ENCODE data around the gene UCP3. TPM values are rescaled to one million over a fixed set of nuclear protein-coding genes. Genes with fewer than 3 reads are reported as not detected.

Gene UCP3
- polyA plus RNA-seq, 4 donors: 0.54 to 1.3 (median 0.86) TPM

DNA sequence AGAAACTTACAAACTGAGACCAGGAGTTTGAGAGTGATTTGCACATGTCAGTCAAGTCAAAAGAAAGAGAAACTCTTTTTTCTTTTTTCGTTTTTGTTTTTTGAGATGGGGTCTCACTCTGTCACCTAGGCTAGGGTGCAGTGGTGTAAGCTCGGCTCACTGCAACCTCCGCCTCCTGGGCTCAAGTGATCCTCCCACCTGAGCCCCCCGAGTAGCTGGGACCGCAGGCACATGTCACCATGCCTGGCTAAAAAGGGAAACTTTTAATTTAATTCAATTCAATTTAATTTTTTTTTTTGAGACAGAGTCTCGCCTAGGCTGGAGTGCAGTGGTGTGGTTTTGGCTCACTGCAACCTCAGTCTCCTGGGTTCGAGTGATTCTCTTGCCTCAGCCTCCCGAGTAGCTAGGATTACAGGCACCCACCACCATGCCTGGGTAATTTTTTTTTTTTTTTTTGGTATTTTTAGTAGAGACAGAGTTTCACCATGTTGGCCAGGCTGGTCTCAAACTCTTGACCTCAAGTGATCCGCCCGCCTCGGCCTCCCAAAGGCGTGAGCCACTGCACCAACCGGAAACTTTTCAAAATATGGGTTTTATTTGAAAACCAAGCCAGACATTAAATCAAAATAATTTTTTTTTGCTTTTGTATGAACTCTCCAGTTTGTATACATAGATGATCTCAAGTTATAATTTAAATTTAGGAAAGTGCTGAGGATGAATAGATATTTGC is 9.9 kb downstream of the UCP3 start:
- FAIRE-seq: no peak
- H3K9me3 ChIP-seq (ENCODE audit: control insufficient read depth in 2 of 2, insufficient read depth in 1 of 2, low read depth in 1 of 2, low read length in 1 of 2): no peaks in the 10 kb centered on the region
- 90 to 94% (median 91%) methylated on average over 13 of the region's 13 CpGs for WGBS, 3 donors
- peaks cover 0 to 19% (median 3%) of the 10 kb centered on the region in 3 donors for H3K36me3 ChIP-seq (ENCODE audit: control insufficient read depth in 3 of 3, insufficient read depth in 2 of 3, low read depth in 1 of 3, low read length in 3 of 3)
- no peaks in the 10 kb centered on the region for H3K4me1 ChIP-seq (ENCODE audit: control insufficient read depth in 3 of 3, insufficient read depth in 2 of 3, low read depth in 1 of 3, low read length in 2 of 3)
- no peaks in the 10 kb centered on the region for H3K27me3 ChIP-seq (ENCODE audit: control insufficient read depth in 3 of 3, insufficient read depth in 3 of 3, low read length in 3 of 3)
- H3K4me3 ChIP-seq (ENCODE audit: low read depth in 1 of 3, low read length in 3 of 3): no peak overlapping the region
- DNase-seq: no peak
- H3K27ac ChIP-seq (ENCODE audit: low read depth in 1 of 3, low read length in 2 of 3): no peak overlapping the region

DNA sequence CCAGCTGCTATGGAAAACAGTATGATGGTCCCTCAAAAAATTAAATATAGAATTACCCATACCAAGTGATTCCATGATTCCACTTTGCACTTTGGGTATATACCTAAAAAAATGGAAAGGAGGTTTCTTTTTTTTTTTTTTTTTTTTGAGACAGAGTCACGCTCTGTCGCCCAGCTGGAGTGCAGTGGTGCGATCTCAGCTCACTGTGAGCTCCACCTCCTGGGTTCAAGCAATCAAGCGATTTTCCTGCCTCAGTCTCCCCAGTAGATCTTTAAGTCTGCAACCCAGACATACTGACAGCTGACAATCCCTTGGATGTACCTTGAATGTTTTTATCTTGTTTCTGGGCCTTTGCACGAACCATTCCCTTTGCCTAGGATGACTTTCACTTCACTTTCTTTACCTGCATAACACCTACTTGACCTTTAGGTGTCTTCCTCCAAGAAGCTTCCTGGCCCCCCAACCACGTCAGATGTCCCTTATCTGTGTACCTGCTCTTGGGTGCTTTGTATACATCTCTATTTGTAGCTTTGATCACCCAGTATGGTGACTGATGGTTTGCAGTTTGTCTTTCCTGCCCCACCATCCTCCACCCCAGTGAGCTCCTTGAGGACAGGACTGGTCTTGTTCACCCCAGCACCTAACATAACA is 11.6 kb downstream of the UCP3 start:
- Histone ChIP-seq H3K27ac (ENCODE audit: low read depth in 1 of 3, low read length in 2 of 3) (no peak overlapping the region), H3K4me3 (ENCODE audit: low read depth in 1 of 3, low read length in 3 of 3) (no peak overlapping the region), H3K27me3 (ENCODE audit: control insufficient read depth in 3 of 3, insufficient read depth in 3 of 3, low read length in 3 of 3) (no peaks in the 10 kb centered on the region), H3K9me3 (ENCODE audit: control insufficient read depth in 2 of 2, insufficient read depth in 1 of 2, low read depth in 1 of 2, low read length in 1 of 2) (no peaks in the 10 kb centered on the region), H3K36me3 (ENCODE audit: control insufficient read depth in 3 of 3, insufficient read depth in 2 of 3, low read depth in 1 of 3, low read length in 3 of 3) (peaks cover 0 to 14% (median 3%) of the 10 kb centered on the region in 3 donors), H3K4me1 (ENCODE audit: control insufficient read depth in 3 of 3, insufficient read depth in 2 of 3, low read depth in 1 of 3, low read length in 2 of 3) (no peaks in the 10 kb centered on the region)
- DNase-seq (no peak), FAIRE-seq (no peak)
- 75 to 89% (median 89%) methylated on average over 6 of the region's 6 CpGs for WGBS, 3 donors

DNA sequence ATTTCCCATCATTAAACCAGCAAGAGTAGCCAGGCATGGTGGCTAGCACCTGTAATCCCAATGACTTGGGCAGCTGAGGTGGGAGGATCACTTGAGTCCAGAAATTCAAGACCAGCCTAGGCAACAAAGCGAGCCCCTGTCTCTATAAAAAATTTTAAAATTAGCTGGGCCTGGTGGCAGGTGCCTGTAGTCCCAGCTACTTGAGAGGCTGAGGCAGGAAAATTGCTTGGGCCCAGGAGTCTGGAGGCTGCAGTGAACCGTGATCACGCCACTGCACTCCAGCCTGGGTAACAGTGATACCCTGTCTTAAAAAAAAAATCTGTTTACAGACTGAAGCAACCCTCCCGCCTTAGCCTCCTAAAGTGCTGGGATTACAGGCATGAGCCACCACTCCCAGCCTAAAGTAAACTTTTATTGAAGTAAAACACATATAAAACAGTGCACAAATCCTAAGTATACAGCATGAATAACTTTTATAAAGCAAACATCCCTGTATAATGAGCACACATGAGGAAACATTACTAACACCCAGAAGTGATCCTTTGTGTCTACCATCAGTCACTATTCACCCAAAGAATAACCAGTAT is 12.6 kb downstream of the UCP3 start:
- 81 to 85% (median 85%) methylated on average over 4 of the region's 4 CpGs for WGBS, 3 donors
- Histone ChIP-seq H3K4me1 (ENCODE audit: control insufficient read depth in 3 of 3, insufficient read depth in 2 of 3, low read depth in 1 of 3, low read length in 2 of 3) (no peaks in the 10 kb centered on the region), H3K36me3 (ENCODE audit: control insufficient read depth in 3 of 3, insufficient read depth in 2 of 3, low read depth in 1 of 3, low read length in 3 of 3) (peaks cover 0 to 7% (median 3%) of the 10 kb centered on the region in 3 donors), H3K27ac (ENCODE audit: low read depth in 1 of 3, low read length in 2 of 3) (peak overlapping the region in 1 of 3 donors; percentile 65), H3K27me3 (ENCODE audit: control insufficient read depth in 3 of 3, insufficient read depth in 3 of 3, low read length in 3 of 3) (no peaks in the 10 kb centered on the region), H3K4me3 (ENCODE audit: low read depth in 1 of 3, low read length in 3 of 3) (no peak overlapping the region), H3K9me3 (ENCODE audit: control insufficient read depth in 2 of 2, insufficient read depth in 1 of 2, low read depth in 1 of 2, low read length in 1 of 2) (no peaks in the 10 kb centered on the region)
- DNase-seq (no peak), FAIRE-seq (no peak)

DNA sequence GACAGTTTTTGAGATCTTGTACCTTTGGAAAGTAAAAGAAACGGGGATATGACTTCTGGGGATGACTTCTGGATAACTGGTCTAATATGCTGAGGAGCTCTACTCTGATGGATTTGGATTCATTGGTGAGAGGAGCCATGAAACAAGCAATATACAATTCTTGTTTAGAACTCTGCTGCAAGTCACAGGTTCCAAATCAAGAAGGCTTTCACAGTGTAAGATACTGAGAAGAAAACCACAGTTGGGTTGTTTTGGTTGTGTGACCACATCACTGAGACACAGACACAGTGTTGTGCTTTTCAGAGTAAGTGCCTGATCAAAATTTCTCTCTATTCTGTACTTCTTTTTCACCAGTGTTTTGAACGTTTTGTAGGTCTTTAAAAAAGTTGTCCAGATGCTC is 13.2 kb downstream of the UCP3 start:
- DNase-seq (peak in 1 of 2 donors; percentile 35), FAIRE-seq (no peak)
- peak overlapping the region in 1 of 3 donors; percentile 65 for H3K27ac ChIP-seq (ENCODE audit: low read depth in 1 of 3, low read length in 2 of 3)
- no peaks in the 10 kb centered on the region for H3K27me3 ChIP-seq (ENCODE audit: control insufficient read depth in 3 of 3, insufficient read depth in 3 of 3, low read length in 3 of 3)
- H3K4me1 ChIP-seq (ENCODE audit: control insufficient read depth in 3 of 3, insufficient read depth in 2 of 3, low read depth in 1 of 3, low read length in 2 of 3): no peaks in the 10 kb centered on the region
- peaks cover 0 to 6% (median 3%) of the 10 kb centered on the region in 3 donors for H3K36me3 ChIP-seq (ENCODE audit: control insufficient read depth in 3 of 3, insufficient read depth in 2 of 3, low read depth in 1 of 3, low read length in 3 of 3)
- H3K4me3 ChIP-seq (ENCODE audit: low read depth in 1 of 3, low read length in 3 of 3): no peak overlapping the region
- H3K9me3 ChIP-seq (ENCODE audit: control insufficient read depth in 2 of 2, insufficient read depth in 1 of 2, low read depth in 1 of 2, low read length in 1 of 2): no peaks in the 10 kb centered on the region
- 61 to 70% (median 69%) methylated on average over 2 of the region's 2 CpGs for WGBS, 3 donors

DNA sequence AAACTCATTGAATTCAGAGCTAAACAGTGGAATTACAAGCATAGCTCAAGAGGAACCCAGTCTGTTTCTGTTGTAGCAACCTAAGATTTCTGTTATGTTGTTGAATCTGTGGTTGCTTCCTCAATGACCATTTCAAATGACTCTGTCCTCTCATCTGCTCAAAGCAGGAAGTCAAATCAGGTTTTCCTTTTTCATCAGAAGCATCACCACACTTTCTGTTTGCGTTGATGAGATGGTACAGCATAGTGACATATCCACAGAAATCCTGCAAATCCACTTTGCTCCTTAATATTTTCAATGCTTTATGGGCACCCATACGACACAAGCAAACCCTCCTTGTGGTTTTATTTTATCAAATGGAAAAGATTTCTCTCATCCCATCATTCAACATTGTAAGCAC is 13.6 kb downstream of the UCP3 start:
- no peak for FAIRE-seq
- Histone ChIP-seq H3K36me3 (ENCODE audit: control insufficient read depth in 3 of 3, insufficient read depth in 2 of 3, low read depth in 1 of 3, low read length in 3 of 3) (peaks cover 0 to 3% (median 3%) of the 10 kb centered on the region in 3 donors), H3K27me3 (ENCODE audit: control insufficient read depth in 3 of 3, insufficient read depth in 3 of 3, low read length in 3 of 3) (no peaks in the 10 kb centered on the region), H3K27ac (ENCODE audit: low read depth in 1 of 3, low read length in 2 of 3) (peak overlapping the region in 1 of 3 donors; percentile 9), H3K9me3 (ENCODE audit: control insufficient read depth in 2 of 2, insufficient read depth in 1 of 2, low read depth in 1 of 2, low read length in 1 of 2) (no peaks in the 10 kb centered on the region), H3K4me1 (ENCODE audit: control insufficient read depth in 3 of 3, insufficient read depth in 2 of 3, low read depth in 1 of 3, low read length in 2 of 3) (no peaks in the 10 kb centered on the region), H3K4me3 (ENCODE audit: low read depth in 1 of 3, low read length in 3 of 3) (no peak overlapping the region)
- peak in 1 of 2 donors; percentile 25 for DNase-seq
- 46 to 82% (median 65%) methylated on average over 2 of the region's 2 CpGs for WGBS, 3 donors

DNA sequence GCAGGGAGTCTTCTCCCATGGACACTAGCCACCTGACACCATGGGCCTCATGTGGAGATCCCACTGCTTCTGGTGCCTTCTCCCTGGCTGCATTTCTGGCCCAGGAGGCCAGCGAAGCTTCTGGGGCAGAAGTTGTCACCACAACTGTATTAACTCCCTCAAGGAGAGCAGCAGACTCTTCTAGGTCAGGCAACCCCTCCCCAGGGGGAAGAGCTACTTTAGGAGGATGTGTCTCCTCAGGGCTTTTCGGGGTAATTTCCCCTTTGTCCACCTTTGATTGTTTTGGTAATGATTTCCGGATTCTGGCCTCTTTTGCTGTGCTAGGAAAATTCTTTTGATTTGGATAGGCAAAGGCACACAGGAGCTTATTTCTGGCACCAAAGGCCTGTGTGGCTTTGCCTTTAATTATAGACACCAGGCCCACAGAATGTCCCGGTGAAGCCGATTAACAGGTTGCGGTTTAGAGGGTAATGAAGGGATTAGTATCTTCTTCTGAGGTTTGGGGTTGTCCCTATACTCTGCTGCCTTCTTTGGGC is 17.3 kb downstream of the UCP3 start:
- DNase-seq: no peak
- H3K4me1 ChIP-seq (ENCODE audit: control insufficient read depth in 3 of 3, insufficient read depth in 2 of 3, low read depth in 1 of 3, low read length in 2 of 3): no peaks in the 10 kb centered on the region
- no peak for FAIRE-seq
- H3K9me3 ChIP-seq (ENCODE audit: control insufficient read depth in 2 of 2, insufficient read depth in 1 of 2, low read depth in 1 of 2, low read length in 1 of 2): no peaks in the 10 kb centered on the region
- no peak overlapping the region for H3K4me3 ChIP-seq (ENCODE audit: low read depth in 1 of 3, low read length in 3 of 3)
- H3K27ac ChIP-seq (ENCODE audit: low read depth in 1 of 3, low read length in 2 of 3): no peak overlapping the region
- no peaks in the 10 kb centered on the region for H3K36me3 ChIP-seq (ENCODE audit: control insufficient read depth in 3 of 3, insufficient read depth in 2 of 3, low read depth in 1 of 3, low read length in 3 of 3)
- no peaks in the 10 kb centered on the region for H3K27me3 ChIP-seq (ENCODE audit: control insufficient read depth in 3 of 3, insufficient read depth in 3 of 3, low read length in 3 of 3)
- WGBS, 3 donors: 75 to 90% (median 84%) methylated on average over 6 of the region's 6 CpGs

DNA sequence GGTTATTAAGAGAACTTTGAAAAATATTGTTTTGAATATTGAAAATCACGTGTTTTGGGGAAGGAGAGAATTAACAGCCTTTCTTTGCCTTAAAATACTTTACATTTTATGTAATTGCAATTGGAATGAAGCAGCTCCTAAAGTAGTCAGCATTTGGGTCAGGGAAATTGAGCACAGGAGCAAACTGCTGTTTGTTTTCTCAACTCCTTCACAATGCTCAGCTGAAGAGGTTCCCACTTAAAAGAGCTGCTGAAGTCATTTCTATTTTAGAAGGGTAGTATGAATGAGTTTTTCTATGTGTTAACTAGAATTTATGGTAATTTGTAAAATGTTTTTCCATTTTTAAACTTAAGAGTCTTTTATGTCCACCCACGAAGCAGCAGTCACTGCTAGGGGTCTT is 18.2 kb downstream of the UCP3 start:
- Histone ChIP-seq H3K27ac (ENCODE audit: low read depth in 1 of 3, low read length in 2 of 3) (no peak overlapping the region), H3K27me3 (ENCODE audit: control insufficient read depth in 3 of 3, insufficient read depth in 3 of 3, low read length in 3 of 3) (no peaks in the 10 kb centered on the region), H3K9me3 (ENCODE audit: control insufficient read depth in 2 of 2, insufficient read depth in 1 of 2, low read depth in 1 of 2, low read length in 1 of 2) (no peaks in the 10 kb centered on the region), H3K4me1 (ENCODE audit: control insufficient read depth in 3 of 3, insufficient read depth in 2 of 3, low read depth in 1 of 3, low read length in 2 of 3) (no peaks in the 10 kb centered on the region), H3K36me3 (ENCODE audit: control insufficient read depth in 3 of 3, insufficient read depth in 2 of 3, low read depth in 1 of 3, low read length in 3 of 3) (no peaks in the 10 kb centered on the region), H3K4me3 (ENCODE audit: low read depth in 1 of 3, low read length in 3 of 3) (no peak overlapping the region)
- no peak for FAIRE-seq
- DNase-seq: no peak
- 72 to 89% (median 77%) methylated on average over 2 of the region's 2 CpGs for WGBS, 3 donors

DNA sequence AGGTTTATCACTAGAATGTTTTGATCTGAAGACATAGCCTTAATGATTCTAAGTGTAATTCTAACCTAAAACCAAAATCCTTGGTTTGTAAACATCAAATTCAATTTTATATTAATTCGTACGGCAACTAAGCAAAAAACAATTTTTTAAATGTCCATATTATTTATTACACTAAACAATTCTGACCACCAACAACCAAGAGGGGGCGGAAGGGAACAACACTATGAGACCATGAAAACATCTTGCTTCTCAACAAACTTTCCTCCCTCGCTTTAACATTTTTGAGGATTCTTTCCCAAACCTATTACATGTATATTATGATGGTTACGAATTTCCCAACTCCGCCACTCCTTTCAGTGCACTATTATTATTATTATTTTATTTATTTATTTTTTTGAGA is 19.7 kb downstream of the UCP3 start:
- DNase-seq: no peak
- H3K36me3 ChIP-seq (ENCODE audit: control insufficient read depth in 3 of 3, insufficient read depth in 2 of 3, low read depth in 1 of 3, low read length in 3 of 3): no peaks in the 10 kb centered on the region
- no peak overlapping the region for H3K4me3 ChIP-seq (ENCODE audit: low read depth in 1 of 3, low read length in 3 of 3)
- H3K9me3 ChIP-seq (ENCODE audit: control insufficient read depth in 2 of 2, insufficient read depth in 1 of 2, low read depth in 1 of 2, low read length in 1 of 2): no peaks in the 10 kb centered on the region
- FAIRE-seq: no peak
- H3K4me1 ChIP-seq (ENCODE audit: control insufficient read depth in 3 of 3, insufficient read depth in 2 of 3, low read depth in 1 of 3, low read length in 2 of 3): no peaks in the 10 kb centered on the region
- H3K27me3 ChIP-seq (ENCODE audit: control insufficient read depth in 3 of 3, insufficient read depth in 3 of 3, low read length in 3 of 3): no peaks in the 10 kb centered on the region
- no peak overlapping the region for H3K27ac ChIP-seq (ENCODE audit: low read depth in 1 of 3, low read length in 2 of 3)
- 89 to 97% (median 91%) methylated on average over 6 of the region's 6 CpGs for WGBS, 3 donors

All from small intestine (tissue), 7 donors.